IPS DF 4.7 (cell line): ENCODE data around the gene DUOX1.
"Not testable (repeated sequence)": the region's sequence is repeated elsewhere in the genome, so short reads cannot be mapped to it uniquely, and the experiment has no call there.

Source experiments
- DNase-seq: peaks from one replicate; pipeline ENCODE4 v3.0.0-alpha.2; 2013; ENCODE audit warnings: low spot score; ENCODE audit errors: extremely low read depth

The DUOX1 gene

GRCh38 chr15:45129651-45130129 lies at the start of gene DUOX1, which contains the start of gene DUOXA1:
TSS of gene DUOX1 (plus strand) at chr15:45129994. CDS start at chr15:45131967, 1,973 bp downstream.
TSS of gene DUOXA1 (minus strand) at chr15:45129879. CDS start at chr15:45123014, 6,865 bp downstream.
- DNase-seq = no peak

- not testable (repeated sequence) for DNase-seq
These were observed 49.2 kb upstream of the DUOX1 start for GRCh38 chr15:45080593-45080992.

- DNase-seq = not testable (repeated sequence)
These were observed 47.4 kb upstream of the DUOX1 start for GRCh38 chr15:45082412-45082811.

GRCh38 chr15:45083223-45083622 lies 46.6 kb upstream of the DUOX1 start:
- no peak for DNase-seq

GRCh38 chr15:45084163-45084562 lies 45.6 kb upstream of the DUOX1 start:
- no peak for DNase-seq

- DNase-seq = no peak
These were observed 42.3 kb upstream of the DUOX1 start for GRCh38 chr15:45087513-45087912.

- DNase-seq = no peak
These were observed 40.7 kb upstream of the DUOX1 start for GRCh38 chr15:45088801-45089711.

DNA sequence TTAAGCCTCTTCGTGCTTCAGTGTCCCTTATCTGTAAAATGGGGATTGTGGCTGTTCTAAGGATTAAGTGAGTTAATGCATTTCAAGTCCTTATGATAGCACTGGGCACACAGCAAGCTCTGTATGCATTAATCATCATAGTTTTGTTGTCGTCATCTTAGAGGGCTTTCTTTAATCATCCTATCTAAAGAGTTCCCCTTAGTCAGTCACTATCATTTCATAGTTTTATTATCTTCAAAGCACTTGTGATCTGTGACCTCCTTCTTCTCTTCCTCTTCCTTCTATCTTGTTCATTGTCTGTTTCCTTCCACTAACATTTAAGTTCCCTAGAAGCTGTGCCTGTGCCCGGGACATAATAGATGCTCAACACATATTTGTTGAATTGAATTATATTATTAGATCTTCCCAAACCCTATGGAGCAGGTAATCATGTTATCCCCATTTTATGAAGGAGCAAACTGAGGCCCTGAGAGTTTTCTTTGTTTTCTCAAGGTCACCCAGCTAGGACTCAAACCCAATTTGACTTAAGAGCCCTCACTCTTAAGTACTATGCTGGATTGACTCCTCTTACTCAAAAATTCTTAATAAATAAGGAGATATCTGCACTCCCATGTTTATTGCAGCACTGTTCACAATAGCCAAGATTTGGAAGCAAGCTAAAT lies 40.0 kb upstream of the DUOX1 start:
- DNase-seq = no peak

DNA sequence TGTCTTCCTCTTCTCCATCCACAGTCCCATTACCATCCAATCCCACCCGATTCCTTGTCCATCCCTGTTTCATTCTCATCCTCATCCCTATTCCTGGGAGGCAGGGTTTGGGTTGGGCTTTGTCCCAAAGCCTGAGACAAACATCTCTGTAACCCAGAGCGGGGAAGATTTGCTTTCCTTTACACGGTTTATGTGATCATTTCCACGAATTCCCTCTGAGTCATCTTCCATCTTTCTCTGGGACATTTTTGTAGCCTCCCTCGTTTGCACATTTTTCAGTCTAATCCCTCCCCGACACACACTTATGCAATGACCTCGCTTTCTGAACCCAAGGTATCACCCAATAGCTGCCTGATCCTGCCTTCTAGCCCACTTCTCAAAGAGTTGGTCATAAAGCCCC lies 38.6 kb upstream of the DUOX1 start:
- no peak for DNase-seq

- DNase-seq = no peak
These were observed 38.2 kb upstream of the DUOX1 start for GRCh38 chr15:45091576-45091975.

DNA sequence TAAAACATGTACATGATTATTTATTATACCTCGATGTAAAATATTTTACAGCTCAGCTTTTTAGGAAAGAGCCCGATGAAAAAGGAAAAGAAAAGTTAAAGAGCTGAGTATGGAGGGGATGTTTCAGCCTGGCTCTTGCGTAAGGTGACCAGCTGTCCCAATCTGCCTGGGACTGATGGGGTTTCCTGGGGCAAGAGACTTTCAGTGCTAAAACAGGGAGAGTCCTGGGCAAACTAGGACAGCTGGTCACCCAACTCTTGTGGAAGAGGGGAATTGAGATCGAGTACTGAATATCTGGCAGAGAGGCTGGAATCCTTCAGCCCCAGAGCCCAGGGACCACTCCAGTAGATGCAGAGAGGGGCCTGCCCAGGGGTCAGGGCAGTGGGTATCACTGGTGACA lies 36.8 kb upstream of the DUOX1 start:
- DNase-seq = no peak

- no peak for DNase-seq
These were observed 36.0 kb upstream of the DUOX1 start for GRCh38 chr15:45093622-45094357.

DNA sequence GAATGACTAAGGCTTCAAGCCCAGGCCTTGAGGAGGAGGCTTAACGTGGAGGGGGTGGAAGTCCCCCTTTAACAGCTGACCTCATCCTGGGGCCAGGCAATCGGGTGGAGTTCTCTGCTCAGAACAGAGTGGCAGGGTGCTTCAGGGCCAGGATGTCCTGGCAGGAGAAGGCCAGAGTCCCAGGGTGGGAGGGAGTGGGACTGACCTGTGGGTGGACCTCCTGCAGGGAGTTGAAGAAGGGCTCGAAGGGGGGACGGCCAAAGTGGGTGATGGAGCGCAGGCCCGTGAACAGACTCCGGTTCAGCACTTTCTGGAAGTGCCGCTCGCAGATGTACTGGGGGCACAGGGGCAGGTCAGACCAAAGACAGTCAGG lies 35.5 kb upstream of the DUOX1 start:
- no peak for DNase-seq

GRCh38 chr15:45095661-45096060 lies 34.1 kb upstream of the DUOX1 start:
- DNase-seq = no peak

DNA sequence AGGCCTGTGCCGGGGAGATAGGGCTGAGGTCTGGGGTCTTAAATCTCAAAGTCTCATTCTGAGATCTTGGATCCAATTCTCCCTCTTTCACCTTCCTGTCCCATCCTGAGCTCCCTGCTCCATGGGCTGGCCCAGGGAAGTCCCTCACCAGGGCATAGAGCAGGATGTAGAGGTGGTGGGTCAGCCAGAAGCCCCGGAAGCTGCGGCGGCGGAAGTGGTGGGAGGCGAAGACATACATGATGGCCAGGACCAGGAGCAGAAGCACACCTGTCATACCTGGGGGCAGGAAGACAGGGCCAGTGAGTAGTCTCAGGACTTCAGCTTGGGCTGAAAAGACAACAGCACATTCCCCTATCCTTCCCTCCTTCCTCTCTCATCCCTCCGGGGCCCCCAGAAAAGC lies 32.3 kb upstream of the DUOX1 start:
- DNase-seq = no peak

- DNase-seq = no peak
These were observed 30.1 kb upstream of the DUOX1 start for GRCh38 chr15:45099549-45100165.

DNA sequence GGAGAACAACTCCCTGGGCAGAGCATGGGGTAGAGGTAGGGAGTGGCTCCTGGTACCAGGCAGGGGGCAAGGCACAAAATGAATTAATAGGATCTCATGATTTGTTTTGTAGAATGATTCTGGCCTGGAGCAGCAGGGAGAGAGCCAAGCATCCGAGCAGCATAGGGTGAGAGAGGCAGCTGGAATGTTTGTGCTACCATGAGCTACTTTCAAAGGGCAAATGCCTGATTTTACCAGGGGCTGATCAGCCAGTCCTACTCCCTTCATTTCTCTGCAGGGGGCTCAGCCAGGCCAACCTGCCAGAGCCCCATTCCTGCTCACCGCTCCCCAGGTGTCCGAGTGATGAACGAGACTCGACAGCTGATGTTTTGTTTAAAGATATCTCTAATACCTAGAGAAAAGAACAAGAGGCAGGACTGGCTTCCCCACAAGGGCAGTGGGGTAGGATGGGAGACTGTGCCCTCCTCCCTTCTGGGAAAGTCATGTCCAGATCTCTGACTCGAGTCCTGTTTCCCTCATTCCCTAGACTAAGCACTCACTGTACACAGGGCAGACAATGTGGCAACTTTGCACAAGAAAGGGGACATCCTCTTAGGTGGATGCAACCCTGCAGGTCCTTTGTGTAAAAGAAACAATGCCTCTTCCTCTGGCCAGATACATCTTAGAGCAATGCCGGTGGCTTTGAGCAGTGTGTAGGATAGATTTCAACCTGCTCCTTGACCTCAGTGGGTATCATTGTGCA lies 28.7 kb upstream of the DUOX1 start:
- no peak for DNase-seq

GRCh38 chr15:45101749-45102148 lies 28.0 kb upstream of the DUOX1 start:
- no peak for DNase-seq

GRCh38 chr15:45102226-45102625 lies 27.6 kb upstream of the DUOX1 start:
- DNase-seq = no peak

GRCh38 chr15:45104170-45104569 lies 25.6 kb upstream of the DUOX1 start:
- DNase-seq = not testable (repeated sequence)

GRCh38 chr15:45105586-45105985 lies 24.2 kb upstream of the DUOX1 start:
- no peak for DNase-seq
